Tibial nerve (tissue), 4 donors: ENCODE data around the gene CLOCK. TPM values are rescaled to one million over a fixed set of nuclear protein-coding genes. Genes with fewer than 3 reads are reported as not detected.

Source experiments
- DNase-seq, 2 donors: peaks; one replicate each; pipeline ENCODE4 v3.0.0-alpha.2; 2019; ENCODE audit warnings: low spot score in 2 of 2
- H3K27ac ChIP-seq, 4 donors: fragments of 200-600 bp; sonication (generic) in 3 of 4; one replicate each; pipeline ENCODE4 v1.5.1; 2017 to 2019; ENCODE audit warnings: mild to moderate bottlenecking in 1 of 4
- H3K27me3 ChIP-seq, 2 donors: fragments of 200-600 bp; sonication (generic) in 1 of 2; one replicate each; pipeline versions ENCODE4 v1.5.1 to v1.6.0; 2017 to 2019
- H3K36me3 ChIP-seq, 3 donors: fragments of 200-600 bp; sonication (generic); one replicate each; pipeline ENCODE4 v1.5.1; 2018 to 2019
- H3K4me1 ChIP-seq, 4 donors: fragments of 200-600 bp; sonication (generic) in 3 of 4; one replicate each; pipeline ENCODE4 v1.5.1; 2017 to 2019
- H3K4me3 ChIP-seq, 4 donors: fragments of 200-600 bp; sonication (generic) in 3 of 4; one replicate each; pipeline ENCODE4 v1.5.1; 2017 to 2019; ENCODE audit warnings: mild to moderate bottlenecking in 1 of 4, moderate library complexity in 1 of 4
- H3K9me3 ChIP-seq, 4 donors: fragments of 200-600 bp; sonication (generic) in 3 of 4; one replicate each; pipeline ENCODE4 v1.5.1; 2017 to 2019
- CTCF ChIP-seq, 5 experiments: fragments of 200-600 bp in 3 of 5; fragments of 450-650 bp in 2 of 5; sonication (generic) in 3 of 5; IDR thresholded peaks; one replicate each; pipeline ENCODE4 v1.5.1; 2016 to 2019; ENCODE audit warnings: antibody characterized with exemption in 5 of 5, mild to moderate bottlenecking in 3 of 5, moderate library complexity in 2 of 5
- EP300 ChIP-seq, 2 donors: sonication (generic); formaldehyde crosslinking; IDR thresholded peaks; one replicate each; pipeline ENCODE4 v1.6.1; 2017; ENCODE audit warnings: antibody characterized with exemption in 2 of 2, mild to moderate bottlenecking in 1 of 2
- POLR2A ChIP-seq, 2 donors: fragments of 450-650 bp; IDR thresholded peaks; one replicate each; pipeline ENCODE4 v1.6.1; 2017; ENCODE audit warnings: antibody characterized with exemption in 2 of 2, mild to moderate bottlenecking in 2 of 2, moderate library complexity in 2 of 2
- WGBS, 2 donors: methylation state at CpG; one replicate each; pipeline ENCODE4 v1.1.5; 2018; 5-methylcytosine and 5-hydroxymethylcytosine counted together
- total RNA-seq, 4 donors: library from RNA; depleted of rRNA; stranded (reverse); fragments of >200 nt; gene quantifications; one replicate each; pipeline ENCODE4 v1.1.0, GENCODE V29; 2016

CLOCK gene
- total RNA-seq, 4 donors from 2014 or later, result 17.8 to 48.0 (median 27.6) TPM

DNA sequence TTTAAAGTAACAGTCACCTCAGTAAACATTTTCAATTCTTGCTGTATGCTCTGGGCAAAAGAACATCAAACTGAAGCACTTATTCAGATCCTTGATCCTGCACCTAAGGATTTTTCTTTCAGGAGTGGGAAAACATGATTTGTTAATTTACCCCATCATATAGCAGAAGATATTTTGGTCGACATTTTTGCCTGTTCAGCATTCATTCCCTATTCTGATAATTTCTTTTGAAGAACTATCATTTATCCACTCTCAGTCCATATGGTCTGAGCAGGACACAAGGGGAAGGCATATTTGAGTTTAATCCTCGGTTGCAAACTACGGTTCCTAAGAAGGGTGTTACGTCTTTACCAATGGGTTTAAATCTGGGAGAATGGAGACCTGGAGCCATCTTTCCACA is 1.2 kb upstream of the CLOCK start:
- DNase-seq, result no peak
- Histone ChIP-seq H3K36me3 (no peaks in the 10 kb centered on the region), H3K27me3 (no peaks in the 10 kb centered on the region), H3K27ac (peak overlapping the region in 3 of 4 donors; percentile 98 to 100 (median 99)), H3K4me1 (peaks cover 0 to 32% (median 10%) of the 10 kb centered on the region in 4 donors), H3K9me3 (no peaks in the 10 kb centered on the region), H3K4me3 (peak overlapping the region in 1 of 4 donors; percentile 99)
- TF ChIP-seq EP300 (IDR thresholded peaks at IDR 0.05), result no peak
- no peak for TF ChIP-seq CTCF (IDR thresholded peaks at IDR 0.05)
- no peak for TF ChIP-seq POLR2A (IDR thresholded peaks at IDR 0.05)
- WGBS, 2 donors, result 48 to 50% methylated on average over 4 of the region's 4 CpGs

DNA sequence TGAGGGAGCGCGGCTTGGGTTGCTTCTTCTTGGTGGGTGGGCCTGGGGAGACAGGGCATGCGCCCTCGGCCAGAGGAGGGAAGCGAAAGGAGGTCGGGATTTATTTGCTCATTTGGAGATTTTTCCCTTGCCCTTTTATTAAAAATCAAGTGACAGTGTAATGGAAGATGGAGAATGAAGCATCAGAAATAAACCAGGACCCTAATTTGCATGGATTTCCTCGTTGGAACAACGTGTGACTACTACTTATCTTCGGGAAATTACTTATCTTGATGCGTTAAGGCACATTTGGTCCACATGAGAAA is 709 bp upstream of the CLOCK start:
- TF ChIP-seq CTCF (IDR thresholded peaks at IDR 0.05) (no peak), EP300 (IDR thresholded peaks at IDR 0.05) (no peak), POLR2A (IDR thresholded peaks at IDR 0.05) (no peak)
- Histone ChIP-seq H3K4me1 (peaks cover 0 to 35% (median 10%) of the 10 kb centered on the region in 4 donors), H3K27ac (peak overlapping the region; percentile 97 to 100 (median 98)), H3K4me3 (peak overlapping the region; percentile 77 to 99 (median 96)), H3K36me3 (no peaks in the 10 kb centered on the region), H3K9me3 (no peaks in the 10 kb centered on the region), H3K27me3 (no peaks in the 10 kb centered on the region)
- WGBS, 2 donors, result 1% methylated on average over 10 of the region's 10 CpGs
- no peak for DNase-seq

- TF ChIP-seq POLR2A (IDR thresholded peaks at IDR 0.05) (no peak), EP300 (IDR thresholded peaks at IDR 0.05) (no peak), CTCF (IDR thresholded peaks at IDR 0.05) (no peak)
- H3K27me3 ChIP-seq, result no peaks in the 10 kb centered on the region
- no peak for DNase-seq
- no peaks in the 10 kb centered on the region for H3K9me3 ChIP-seq
- 0% methylated on average over 9 of the region's 16 CpGs; no CpG with 5 or more reads in 1 of the 2 donors for WGBS, 2 donors
- H3K4me3 ChIP-seq, result peak overlapping the region; percentile 77 to 99 (median 96)
- no peaks in the 10 kb centered on the region for H3K36me3 ChIP-seq
- H3K27ac ChIP-seq, result peak overlapping the region; percentile 97 to 100 (median 98)
- H3K4me1 ChIP-seq, result peaks cover 0 to 36% (median 10%) of the 10 kb centered on the region in 4 donors
Measured at GRCh38 chr4:55546506-55546755, 278 bp downstream of the CLOCK start.

GRCh38 chr4:55545641-55546505 is 836 bp downstream of the CLOCK start:
- peak in 1 of 5 experiments; percentile 27 for TF ChIP-seq CTCF (IDR thresholded peaks at IDR 0.05)
- peak in 1 of 2 donors; percentile 65 for TF ChIP-seq EP300 (IDR thresholded peaks at IDR 0.05)
- peak in 1 of 2 donors; percentile 29 for TF ChIP-seq POLR2A (IDR thresholded peaks at IDR 0.05)
- 0 to 1% methylated on average over 47 to 53 of the region's 87 CpGs for WGBS, 2 donors
- Histone ChIP-seq H3K27me3 (no peaks in the 10 kb centered on the region), H3K9me3 (no peaks in the 10 kb centered on the region), H3K4me1 (peaks cover 0 to 36% (median 10%) of the 10 kb centered on the region in 4 donors), H3K4me3 (peak overlapping the region; percentile 77 to 99 (median 96)), H3K36me3 (no peaks in the 10 kb centered on the region), H3K27ac (peak overlapping the region; percentile 97 to 100 (median 98))
- peak; percentile 55 to 56 for DNase-seq

- Histone ChIP-seq H3K36me3 (no peaks in the 10 kb centered on the region), H3K27ac (peak overlapping the region; percentile 97 to 100 (median 98))
- TF ChIP-seq POLR2A (IDR thresholded peaks at IDR 0.05), result no peak
- no peak for TF ChIP-seq CTCF (IDR thresholded peaks at IDR 0.05)
- TF ChIP-seq EP300 (IDR thresholded peaks at IDR 0.05), result no peak
Measured at GRCh38 chr4:55545151-55545550, 1.6 kb downstream of the CLOCK start.

More at GRCh38 chr4:55545151-55545550, 1.6 kb downstream of the CLOCK start:
- H3K27me3 ChIP-seq, result no peaks in the 10 kb centered on the region
- peaks cover 0 to 36% (median 10%) of the 10 kb centered on the region in 4 donors for H3K4me1 ChIP-seq
- DNase-seq, result no peak
- peak overlapping the region; percentile 77 to 99 (median 96) for H3K4me3 ChIP-seq
- WGBS, 2 donors, result 2 to 6% methylated on average over 6 of the region's 6 CpGs
- no peaks in the 10 kb centered on the region for H3K9me3 ChIP-seq
